ENCODE data around the gene ITPR2. TPM values are rescaled to one million over a fixed set of nuclear protein-coding genes. Genes with fewer than 3 reads are reported as not detected.

Gene ITPR2
- total and polyA plus RNA-seq, 2 of the 8 experiments (the other 6 are each of a cell fraction or from before 2014, with no cell fraction given) = 4.1 to 48.3 TPM

DNA sequence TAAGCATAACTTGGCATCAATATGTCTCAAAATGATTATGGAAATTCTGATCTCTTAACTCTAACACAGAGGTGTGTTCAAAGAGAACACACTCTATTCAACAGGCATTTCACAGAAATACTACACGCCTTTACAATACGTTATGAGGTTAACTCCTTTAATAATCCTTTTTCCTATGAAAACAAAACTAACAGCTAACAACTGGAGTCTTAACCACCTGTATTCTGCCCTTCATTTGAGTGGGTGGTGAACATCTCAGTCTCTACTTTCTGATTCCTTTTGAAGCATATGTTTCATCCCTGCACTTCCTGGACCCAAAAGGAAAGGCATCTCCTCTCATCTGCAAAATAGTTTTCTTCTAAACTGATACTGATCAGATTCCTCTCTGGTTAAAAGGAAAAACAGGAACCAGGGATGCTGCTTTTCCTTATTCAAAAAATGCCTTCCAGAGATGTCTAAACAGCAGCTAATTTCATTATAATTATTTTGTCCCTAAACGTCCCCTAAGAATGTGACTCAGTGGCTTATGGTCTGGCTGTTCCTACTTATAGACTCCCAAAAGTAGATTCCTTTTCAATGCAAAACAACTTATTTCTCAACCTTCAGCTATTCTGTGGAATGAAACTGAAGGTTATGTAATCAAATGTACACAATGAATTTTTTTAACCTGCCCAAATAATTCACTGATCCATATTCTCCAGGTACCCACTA, 24.1 kb downstream of the ITPR2 start:
- H4K20me1 ChIP-seq (replicated peaks in 1 of 2; ENCODE audit: control insufficient read depth in 1 of 2, insufficient read depth in 2 of 2, low read length in 2 of 2) = no peaks in the 10 kb centered on the region
- no peak overlapping the region for H2BK5ac ChIP-seq (ENCODE audit: low read depth, low read length)
- H3K27me3 ChIP-seq (replicated peaks in 1 of 4; ENCODE audit: control insufficient read depth in 3 of 4, extremely low read depth in 1 of 4, insufficient read depth in 3 of 4, low read length in 3 of 4) = no peaks in the 10 kb centered on the region
- DNase-seq (ENCODE audit: low read depth in 1 of 2, low spot score in 2 of 2) (no peak), FAIRE-seq (no peak)
- H3K4ac ChIP-seq (replicated peaks; ENCODE audit: insufficient read length, low read depth, low read length) = no peak overlapping the region
- H3K9me3 ChIP-seq (ENCODE audit: insufficient read depth in 2 of 2, low read depth in 1 of 2, low read length in 1 of 2) = no peaks in the 10 kb centered on the region
- no peak overlapping the region for H3K4me2 ChIP-seq (ENCODE audit: insufficient read depth in 1 of 2, low read depth in 2 of 2, low read length in 2 of 2)
- no peak overlapping the region for H3K23ac ChIP-seq (ENCODE audit: insufficient read length)
- H3K27ac ChIP-seq (ENCODE audit: low read depth, low read length) = no peak overlapping the region
- H2BK12ac ChIP-seq (ENCODE audit: low read depth, low read length) = no peak overlapping the region
- no peaks in the 10 kb centered on the region for H3K36me3 ChIP-seq (ENCODE audit: control insufficient read depth in 2 of 4, insufficient read depth in 4 of 4, low read length in 3 of 4)
- ChIA-PET POLR2A (ENCODE audit: partially characterized antibody) (interaction anchor here (1.0 kb wide), 1 partner anchor 9 kb away, joined by 3 read pairs; no protein-coding TSS in a partner anchor), CTCF (ENCODE audit: partially characterized antibody) (interaction anchor here (0.6 to 1.9 kb wide), 2 partner anchors 34 to 42 kb away, joined by 3 to 5 read pairs; no protein-coding TSS in a partner anchor)
- H4K8ac ChIP-seq (ENCODE audit: extremely low read depth, insufficient read depth, low read length) = no peak overlapping the region
- H2BK120ac ChIP-seq (replicated peaks; ENCODE audit: low read depth, low read length) = no peak overlapping the region
- H3K4me1 ChIP-seq (replicated peaks in 1 of 4; ENCODE audit: control insufficient read depth in 3 of 4, insufficient read depth in 4 of 4, low read length in 3 of 4) = no peaks in the 10 kb centered on the region
- no peak overlapping the region for H2AFZ ChIP-seq (ENCODE audit: low read length)
- H4K91ac ChIP-seq (replicated peaks; ENCODE audit: insufficient read length, low read length) = no peak overlapping the region
- no peak overlapping the region for H3K9ac ChIP-seq (replicated peaks in 1 of 4; ENCODE audit: extremely low read depth in 1 of 4, low read depth in 3 of 4, low read length in 3 of 4)
- no peak overlapping the region for H3K14ac ChIP-seq (ENCODE audit: insufficient read length)
- H3K79me1 ChIP-seq (ENCODE audit: low read depth, low read length) = no peaks in the 10 kb centered on the region; the same call in 1 of the 2 replicates
- WGBS, 2 experiments (ENCODE audit: extremely low coverage in 1 of 2, insufficient coverage in 1 of 2, insufficient read length in 1 of 2, insufficient replicate concordance in 2 of 2, low coverage in 1 of 2, low lambda C conversion rate in 2 of 2, missing lambda C conversion rate in 1 of 2) = 98% methylated on average over 3 of the region's 3 CpGs; no CpG with 5 or more reads in 1 of the 2 experiments
- H3K23me2 ChIP-seq (ENCODE audit: low read depth, low read length) = no peaks in the 10 kb centered on the region
- H4K5ac ChIP-seq (ENCODE audit: insufficient read length, low read depth, low read length) = no peak overlapping the region
- H3K56ac ChIP-seq (replicated peaks; ENCODE audit: insufficient read length, low read depth, low read length) = no peak overlapping the region
- H2BK15ac ChIP-seq (ENCODE audit: low read length) = no peak overlapping the region
- H3K79me2 ChIP-seq (ENCODE audit: control insufficient read depth in 1 of 2, insufficient read depth in 2 of 2, low read length in 2 of 2) = peaks cover 0 to 10% of the 10 kb centered on the region in 2 experiments; a peak in 2 of 4 replicates
- H2AK5ac ChIP-seq (ENCODE audit: low read depth, low read length) = no peak overlapping the region
- H3K18ac ChIP-seq (ENCODE audit: extremely low read depth, low read length) = no peak overlapping the region
- no peak overlapping the region for H3K4me3 ChIP-seq (ENCODE audit: extremely low read depth in 1 of 4, insufficient read depth in 2 of 4, low read depth in 3 of 4, low read length in 4 of 4)
- H2BK20ac ChIP-seq (ENCODE audit: low read length) = no peak overlapping the region
- no peak for TF ChIP-seq RAD21 (IDR thresholded peaks at IDR 0.05 in 1 of 2, conservative IDR thresholded peaks at IDR 0.05 in 1 of 2; ENCODE audit: low read depth in 2 of 2, low read length in 2 of 2)
- TF ChIP-seq BACH1 (IDR thresholded peaks at IDR 0.05; ENCODE audit: low read length) = no peak
- TF ChIP-seq TBP (IDR thresholded peaks at IDR 0.05; ENCODE audit: low read depth, low read length) = no peak
- no peak for TF ChIP-seq CTCF (IDR thresholded peaks at IDR 0.05; ENCODE audit: control extremely low read depth in 1 of 3, insufficient read depth in 1 of 3, low read depth in 1 of 3, low read length in 3 of 3)
- TF ChIP-seq GABPA (IDR thresholded peaks at IDR 0.05; ENCODE audit: borderline replicate concordance, insufficient read depth, low read length) = no peak
- no peak for TF ChIP-seq ZNF274 (IDR thresholded peaks at IDR 0.05; ENCODE audit: borderline replicate concordance, extremely low read depth, low read length)
- TF ChIP-seq RFX5 (IDR thresholded peaks at IDR 0.05; ENCODE audit: borderline replicate concordance, low read depth, low read length) = no peak
- no peak for TF ChIP-seq ATF2 (IDR thresholded peaks at IDR 0.05; ENCODE audit: low read length)
